ENCODE results near the gene GPR171.
"Not testable (repeated sequence)": the region's sequence is repeated elsewhere in the genome, so short reads cannot be mapped to it uniquely, and the experiment has no call there.

The GPR171 gene

GRCh38 chr3:151203051-151203420 is at the start of gene GPR171:
GPR171 (minus strand) TSS chr3:151203216; CDS start chr3:151199386, 3,830 bp downstream.
- Histone ChIP-seq H3K4me3 (no peak within 1 kb of the TSS), H3K27ac (no peak within 1 kb of the TSS), H3K36me3 (no peaks in the 10 kb centered on the region), H3K9me3 (no peaks in the 10 kb centered on the region), H3K4me1 (no peaks in the 10 kb centered on the region), H3K27me3 (no peaks in the 10 kb centered on the region)
- TF ChIP-seq, protein P1, sequence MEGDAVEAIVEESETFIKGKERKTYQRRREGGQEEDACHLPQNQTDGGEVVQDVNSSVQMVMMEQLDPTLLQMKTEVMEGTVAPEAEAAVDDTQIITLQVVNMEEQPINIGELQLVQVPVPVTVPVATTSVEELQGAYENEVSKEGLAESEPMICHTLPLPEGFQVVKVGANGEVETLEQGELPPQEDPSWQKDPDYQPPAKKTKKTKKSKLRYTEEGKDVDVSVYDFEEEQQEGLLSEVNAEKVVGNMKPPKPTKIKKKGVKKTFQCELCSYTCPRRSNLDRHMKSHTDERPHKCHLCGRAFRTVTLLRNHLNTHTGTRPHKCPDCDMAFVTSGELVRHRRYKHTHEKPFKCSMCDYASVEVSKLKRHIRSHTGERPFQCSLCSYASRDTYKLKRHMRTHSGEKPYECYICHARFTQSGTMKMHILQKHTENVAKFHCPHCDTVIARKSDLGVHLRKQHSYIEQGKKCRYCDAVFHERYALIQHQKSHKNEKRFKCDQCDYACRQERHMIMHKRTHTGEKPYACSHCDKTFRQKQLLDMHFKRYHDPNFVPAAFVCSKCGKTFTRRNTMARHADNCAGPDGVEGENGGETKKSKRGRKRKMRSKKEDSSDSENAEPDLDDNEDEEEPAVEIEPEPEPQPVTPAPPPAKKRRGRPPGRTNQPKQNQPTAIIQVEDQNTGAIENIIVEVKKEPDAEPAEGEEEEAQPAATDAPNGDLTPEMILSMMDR (IDR thresholded peaks at IDR 0.05), result no peak
- intact Hi-C loops (cut with DNase I; ENCODE audit: low total_unique reads), result no loop called here
- no peak for DNase-seq

DNA sequence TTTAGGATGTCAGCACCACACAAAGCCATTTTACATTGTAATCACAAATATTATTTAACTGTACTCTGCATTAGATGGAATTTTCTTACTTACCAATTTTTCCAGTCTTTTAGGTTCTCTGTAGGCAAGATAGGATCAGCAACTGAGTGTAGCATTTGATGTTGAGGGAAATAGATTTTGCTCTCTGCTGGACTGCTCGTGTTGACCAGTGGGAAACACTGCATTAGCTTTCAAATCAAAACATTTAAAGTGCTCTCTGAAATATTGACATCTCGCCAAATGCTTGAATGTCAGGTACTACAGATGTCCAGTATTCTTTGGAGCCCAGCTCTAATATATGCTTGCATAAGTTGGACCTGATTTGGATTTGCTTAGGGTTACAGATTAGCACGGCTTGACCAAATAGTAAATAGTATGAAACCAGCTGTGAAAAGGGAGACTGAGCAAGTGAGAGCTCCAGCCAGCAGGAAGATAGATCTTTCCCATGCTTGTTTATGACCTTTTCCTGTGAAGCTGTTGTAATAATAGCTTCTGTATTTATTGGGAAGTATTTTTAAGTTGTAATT is 45.8 kb upstream of the GPR171 start:
- Histone ChIP-seq H3K4me3 (no peak overlapping the region), H3K27me3 (no peaks in the 10 kb centered on the region), H3K9me3 (no peaks in the 10 kb centered on the region), H3K27ac (no peak overlapping the region), H3K4me1 (no peaks in the 10 kb centered on the region), H3K36me3 (no peaks in the 10 kb centered on the region)
- intact Hi-C loops (cut with DNase I; ENCODE audit: low total_unique reads), result no loop called here
- TF ChIP-seq, protein P1 (IDR thresholded peaks at IDR 0.05), result no peak
- no peak for DNase-seq

GRCh38 chr3:151242006-151242405 is 39.0 kb upstream of the GPR171 start:
- H3K9me3 ChIP-seq; H3K36me3 ChIP-seq; H3K4me1 ChIP-seq; intact Hi-C loops (cut with DNase I; ENCODE audit: low total_unique reads); H3K4me3 ChIP-seq; H3K27me3 ChIP-seq; DNase-seq; H3K27ac ChIP-seq: not testable (repeated sequence)

DNA sequence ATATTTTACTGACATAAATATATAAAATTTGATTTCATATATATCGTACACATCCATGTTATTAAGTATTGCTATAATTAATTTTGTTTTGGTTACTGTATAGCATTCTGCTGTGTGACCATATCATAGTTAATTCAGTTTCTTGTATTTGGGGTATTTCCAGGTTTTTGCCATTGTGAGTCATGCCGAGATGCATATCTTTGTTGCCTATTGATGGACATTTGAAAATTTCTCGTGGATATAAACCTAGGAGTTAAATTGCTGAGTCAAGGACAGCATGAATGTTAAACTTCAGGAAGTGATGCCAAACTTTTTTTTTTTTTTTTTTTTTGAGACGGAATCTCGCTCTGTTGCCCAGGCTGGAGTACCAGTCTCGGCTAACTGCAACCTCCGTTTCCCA is 33.7 kb upstream of the GPR171 start:
- intact Hi-C loops (cut with DNase I; ENCODE audit: low total_unique reads), result no loop called here
- Histone ChIP-seq H3K9me3 (no peaks in the 10 kb centered on the region), H3K4me3 (no peak overlapping the region), H3K27ac (no peak overlapping the region), H3K27me3 (no peaks in the 10 kb centered on the region), H3K4me1 (no peaks in the 10 kb centered on the region), H3K36me3 (no peaks in the 10 kb centered on the region)
- TF ChIP-seq, protein P1 (IDR thresholded peaks at IDR 0.05), result no peak
- no peak for DNase-seq

DNA sequence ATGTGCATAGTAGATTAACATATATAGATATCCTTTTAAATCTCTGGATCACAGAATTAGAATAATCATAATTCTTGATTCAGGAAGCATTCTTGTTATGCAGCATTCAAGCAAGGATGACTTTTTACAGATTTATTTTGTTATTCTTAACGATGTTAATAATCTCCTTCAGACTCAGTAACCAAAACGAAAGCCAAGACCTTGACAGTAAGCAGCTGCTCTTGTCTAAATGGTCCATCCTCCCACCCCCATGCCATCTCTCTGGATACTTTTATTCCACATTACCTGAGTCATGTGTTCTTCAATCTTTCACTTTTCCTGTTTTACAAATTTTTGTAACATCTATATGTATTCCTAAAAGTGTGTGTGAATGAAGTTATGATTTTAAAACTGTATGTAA is 33.3 kb upstream of the GPR171 start:
- no peaks in the 10 kb centered on the region for H3K27me3 ChIP-seq
- no peaks in the 10 kb centered on the region for H3K9me3 ChIP-seq
- no peak overlapping the region for H3K4me3 ChIP-seq
- no peaks in the 10 kb centered on the region for H3K4me1 ChIP-seq
- intact Hi-C loops (cut with DNase I; ENCODE audit: low total_unique reads), result no loop called here
- H3K27ac ChIP-seq, result no peak overlapping the region
- no peaks in the 10 kb centered on the region for H3K36me3 ChIP-seq
- DNase-seq, result no peak
- TF ChIP-seq, protein P1 (IDR thresholded peaks at IDR 0.05), result no peak

DNA sequence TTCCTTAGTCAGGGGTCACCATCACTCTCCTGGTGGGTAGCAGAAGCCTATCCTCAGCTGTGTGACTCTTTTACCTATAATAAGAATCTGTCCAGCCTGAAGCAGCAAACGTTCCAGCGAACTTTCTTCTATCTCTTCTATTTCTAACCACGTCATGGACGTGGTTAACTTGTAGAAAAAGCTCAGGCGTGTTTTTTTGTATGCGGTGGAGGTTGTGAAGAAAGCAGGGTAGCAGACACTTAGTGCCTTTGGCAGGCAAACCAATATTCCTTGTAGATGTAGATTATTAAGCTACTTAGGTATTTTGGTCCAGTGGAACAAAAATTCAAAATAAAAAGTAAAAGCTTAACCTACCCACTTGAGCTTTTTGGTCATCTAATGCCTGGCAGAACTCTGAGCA is 31.8 kb upstream of the GPR171 start:
- intact Hi-C loops (cut with DNase I; ENCODE audit: low total_unique reads), result no loop called here
- Histone ChIP-seq H3K27me3 (no peaks in the 10 kb centered on the region), H3K27ac (no peak overlapping the region), H3K36me3 (no peaks in the 10 kb centered on the region), H3K4me1 (no peaks in the 10 kb centered on the region), H3K9me3 (no peaks in the 10 kb centered on the region), H3K4me3 (no peak overlapping the region)
- DNase-seq, result no peak
- TF ChIP-seq, protein P1 (IDR thresholded peaks at IDR 0.05), result no peak
